Cardiac muscle cell (in vitro differentiated cells and primary cell): ENCODE data around the gene WDR54. TPM values are rescaled to one million over a fixed set of nuclear protein-coding genes. Genes with fewer than 3 reads are reported as not detected.

Experiments used
- DNase-seq, 2 donors: peaks; one replicate each; pipeline versions ENCODE4 v3.0.0 to v3.0.0-alpha.2; 2010 to 2017; ENCODE audit warnings: low read depth in 1 of 2, low spot score in 1 of 2
- H3K27ac ChIP-seq: fragments of 200-600 bp; sonication (generic); 2 replicates; pipeline ENCODE4 v1.5.1; 2016
- H3K27me3 ChIP-seq: fragments of 200-600 bp; sonication (generic); 2 replicates; pipeline ENCODE4 v1.6.0; 2016; ENCODE audit warnings: control low read depth
- H3K36me3 ChIP-seq: fragments of 200-600 bp; sonication (generic); 2 replicates; pipeline ENCODE4 v1.5.1; 2016; ENCODE audit warnings: control low read depth
- H3K4me1 ChIP-seq: fragments of 200-600 bp; sonication (generic); 2 replicates; pipeline ENCODE4 v1.8.1; 2017; ENCODE audit warnings: low read depth, mild to moderate bottlenecking, mixed run types
- H3K4me3 ChIP-seq: fragments of 200-600 bp; sonication (generic); 2 replicates; pipeline ENCODE4 v1.5.1; 2016; ENCODE audit warnings: mild to moderate bottlenecking
- H3K9me3 ChIP-seq: fragments of 200-600 bp; sonication (generic); 2 replicates; pipeline ENCODE4 v1.5.1; 2017; ENCODE audit warnings: low read depth, mild to moderate bottlenecking, control low read depth
- CTCF ChIP-seq: IDR thresholded peaks from 2 replicates; pipeline ENCODE4 v1.5.1; 2012; ENCODE audit warnings: low read depth, mild to moderate bottlenecking, low read length
- polyA plus RNA-seq: library from polyadenylated mRNA; unstranded; fragments of >200 nt; fragmentation: Nextera tagmentation; extraction: Ambion mirVana; gene quantifications from 2 replicates; pipeline ENCODE4 v1.2.1, GENCODE V29; 2016
- total RNA-seq: library from RNA; depleted of rRNA; stranded (reverse); fragments of >200 nt; gene quantifications from 2 replicates; pipeline ENCODE4 v1.2.3, GENCODE V29; 2016

Gene WDR54
- total and polyA plus RNA-seq, 2 experiments from 2014 or later, result 88.5 to 132 TPM

GRCh38 chr2:74391580-74392448 is 29.7 kb upstream of the WDR54 start:
- Histone ChIP-seq H3K9me3 (no peaks in the 10 kb centered on the region), H3K4me3 (peak overlapping the region; percentile 85), H3K4me1 (no peaks in the 10 kb centered on the region), H3K27me3 (no peaks in the 10 kb centered on the region), H3K36me3 (no peaks in the 10 kb centered on the region), H3K27ac (peak overlapping the region; percentile 99)
- DNase-seq, result peak; percentile 94 to 95
- TF ChIP-seq CTCF, result peak; percentile 98

- H3K9me3 ChIP-seq, result no peaks in the 10 kb centered on the region
- no peak overlapping the region for H3K4me3 ChIP-seq
- no peak overlapping the region for H3K27ac ChIP-seq
Measured at GRCh38 chr2:74392449-74392743, 29.1 kb upstream of the WDR54 start.

GRCh38 chr2:74393525-74393924 is 28.0 kb upstream of the WDR54 start:
- Histone ChIP-seq H3K36me3 (no peaks in the 10 kb centered on the region), H3K27ac (no peak overlapping the region), H3K27me3 (no peaks in the 10 kb centered on the region), H3K4me1 (no peaks in the 10 kb centered on the region), H3K4me3 (no peak overlapping the region), H3K9me3 (no peaks in the 10 kb centered on the region)
- DNase-seq, result no peak
- no peak for TF ChIP-seq CTCF

More at GRCh38 chr2:74392449-74392743, 29.1 kb upstream of the WDR54 start:
- Histone ChIP-seq H3K36me3 (no peaks in the 10 kb centered on the region), H3K27me3 (no peaks in the 10 kb centered on the region), H3K4me1 (no peaks in the 10 kb centered on the region)
- DNase-seq, result no peak
- TF ChIP-seq CTCF, result no peak

- Histone ChIP-seq H3K9me3 (no peaks in the 10 kb centered on the region), H3K4me3 (no peak overlapping the region), H3K36me3 (no peaks in the 10 kb centered on the region), H3K4me1 (no peaks in the 10 kb centered on the region), H3K27me3 (no peaks in the 10 kb centered on the region), H3K27ac (no peak overlapping the region)
- no peak for DNase-seq
- TF ChIP-seq CTCF, result no peak
Measured at GRCh38 chr2:74396149-74396548, 25.4 kb upstream of the WDR54 start.

GRCh38 chr2:74399785-74400184 is 21.7 kb upstream of the WDR54 start:
- Histone ChIP-seq H3K27me3 (no peaks in the 10 kb centered on the region), H3K4me3 (no peak overlapping the region), H3K9me3 (no peaks in the 10 kb centered on the region), H3K36me3 (no peaks in the 10 kb centered on the region), H3K4me1 (no peaks in the 10 kb centered on the region), H3K27ac (no peak overlapping the region)
- peak; percentile 46 to 56 for DNase-seq
- peak; percentile 55 for TF ChIP-seq CTCF
